Neuronal stem cell (in vitro differentiated cells): ENCODE measurements around the gene MAP6.

Experiments used
- DNase-seq: peaks from one replicate; pipeline ENCODE4 v3.0.0-alpha.2; 2013; ENCODE audit warnings: low spot score
- H2AFZ ChIP-seq: one replicate; pipeline ENCODE4 v1.6.1; 2013; ENCODE audit warnings: mild to moderate bottlenecking, low read length, inconsistent platforms
- H2AK5ac ChIP-seq: 2 replicates; pipeline ENCODE4 v1.6.1; 2013; ENCODE audit warnings: low read depth, mild to moderate bottlenecking, inconsistent platforms, low read length, moderate library complexity, mixed read lengths
- H2BK120ac ChIP-seq: 2 replicates; pipeline ENCODE4 v1.6.1; 2013; ENCODE audit warnings: low read depth, mild to moderate bottlenecking, inconsistent platforms, low read length, moderate library complexity, mixed read lengths
- H2BK12ac ChIP-seq: one replicate; pipeline ENCODE4 v1.6.1; 2013; ENCODE audit warnings: low read length, inconsistent platforms
- H2BK15ac ChIP-seq: 2 replicates; pipeline ENCODE4 v1.6.1; 2013; ENCODE audit warnings: mild to moderate bottlenecking, low read length, inconsistent platforms, mixed read lengths
- H2BK5ac ChIP-seq: one replicate; pipeline ENCODE4 v1.6.1; 2013; ENCODE audit warnings: inconsistent platforms, mild to moderate bottlenecking, low read length, moderate library complexity
- H3K14ac ChIP-seq: one replicate; pipeline ENCODE4 v1.6.1; 2013; ENCODE audit warnings: low read length, inconsistent platforms
- H3K18ac ChIP-seq: 2 replicates; pipeline ENCODE4 v1.6.1; 2013; ENCODE audit warnings: low read length, inconsistent platforms
- H3K23ac ChIP-seq: 2 replicates; pipeline ENCODE4 v1.6.1; 2013; ENCODE audit warnings: low read depth, mild to moderate bottlenecking, mixed read lengths, low read length, inconsistent platforms; ENCODE audit not compliant: poor library complexity
- H3K27ac ChIP-seq: replicated peaks from 3 replicates; pipeline ENCODE4 v1.5.1; 2013; ENCODE audit warnings: low read length, inconsistent platforms
- H3K27me3 ChIP-seq, 3 experiments: 2 replicates each; pipeline ENCODE4 v1.6.1; 2013; ENCODE audit warnings: low read length in 3 of 3, mild to moderate bottlenecking in 2 of 3, inconsistent platforms in 1 of 3, low read depth in 1 of 3, mixed read lengths in 1 of 3, moderate library complexity in 1 of 3; ENCODE audit not compliant: control insufficient read depth in 3 of 3, insufficient read depth in 3 of 3
- H3K36me3 ChIP-seq, 2 donors: replicated peaks in 1 of 2; 2 replicates each; pipeline ENCODE4 v1.6.1; 2013; ENCODE audit warnings: low read length in 2 of 2; ENCODE audit not compliant: control insufficient read depth in 2 of 2, insufficient read depth in 2 of 2
- H3K4ac ChIP-seq: 2 replicates; pipeline ENCODE4 v1.6.1; 2013; ENCODE audit warnings: inconsistent platforms, mild to moderate bottlenecking, low read length, moderate library complexity
- H3K4me1 ChIP-seq, 2 donors: 1 replicate in 1 of 2; 2 replicates in 1 of 2; pipeline ENCODE4 v1.6.1; 2013; ENCODE audit warnings: low read length in 2 of 2, low read depth in 1 of 2; ENCODE audit not compliant: control insufficient read depth in 2 of 2, insufficient read depth in 1 of 2
- H3K4me2 ChIP-seq: one replicate; pipeline ENCODE4 v1.6.1; 2013; ENCODE audit warnings: mild to moderate bottlenecking, low read length, inconsistent platforms; ENCODE audit not compliant: insufficient read depth, poor library complexity, severe bottlenecking
- H3K4me3 ChIP-seq, 2 donors: 2 replicates each; pipeline ENCODE4 v1.5.1; 2013; ENCODE audit warnings: low read length in 2 of 2, mild to moderate bottlenecking in 2 of 2, inconsistent platforms in 1 of 2, moderate library complexity in 1 of 2
- H3K79me1 ChIP-seq: one replicate; pipeline ENCODE4 v1.6.1; 2013; ENCODE audit warnings: low read depth, mild to moderate bottlenecking, inconsistent platforms, low read length, moderate library complexity
- H3K9ac ChIP-seq: one replicate; pipeline ENCODE4 v1.6.1; 2013; ENCODE audit warnings: mild to moderate bottlenecking, low read depth, low read length, inconsistent platforms; ENCODE audit not compliant: poor library complexity
- H3K9me3 ChIP-seq, 2 donors: replicated peaks in 1 of 2; 2 replicates each; pipeline versions ENCODE3 to v1.6.1; 2013; ENCODE audit warnings: low read length in 2 of 2, mild to moderate bottlenecking in 2 of 2, inconsistent platforms in 1 of 2, low read depth in 1 of 2, mixed read lengths in 1 of 2, moderate library complexity in 1 of 2; ENCODE audit not compliant: control insufficient read depth in 2 of 2, insufficient read depth in 1 of 2
- H4K8ac ChIP-seq: one replicate; pipeline ENCODE4 v1.6.1; 2013; ENCODE audit warnings: low read depth, mild to moderate bottlenecking, inconsistent platforms, low read length, moderate library complexity
- H4K91ac ChIP-seq: one replicate; pipeline ENCODE4 v1.6.1; 2013; ENCODE audit warnings: low read length, low read depth, mild to moderate bottlenecking, inconsistent platforms; ENCODE audit not compliant: poor library complexity
- WGBS, 2 donors: extraction: QIAGEN DNeasy Blood & Tissue Kit; methylation state at CpG; one replicate each; pipeline ENCODE4 v1.1.7; 2013; ENCODE audit warnings: missing lambda C conversion rate in 2 of 2, mixed read lengths in 1 of 2; ENCODE audit not compliant: insufficient read length in 2 of 2, insufficient replicate concordance in 1 of 2; ENCODE audit errors: extremely low coverage in 2 of 2; 5-methylcytosine and 5-hydroxymethylcytosine counted together

The MAP6 gene

GRCh38 chr11:75594211-75594610 lies 74.6 kb downstream of the MAP6 start:
- Histone ChIP-seq H3K79me1 (no peaks in the 10 kb centered on the region), H3K27ac (no peak overlapping the region), H3K4me3 (no peak overlapping the region), H3K9ac (no peak overlapping the region), H3K36me3 (no peaks in the 10 kb centered on the region), H2AFZ (no peak overlapping the region), H4K91ac (no peak overlapping the region), H2BK120ac (no peak overlapping the region), H2BK15ac (no peak overlapping the region), H2BK5ac (no peak overlapping the region), H4K8ac (no peak overlapping the region), H2BK12ac (no peak overlapping the region), H3K27me3 (no peaks in the 10 kb centered on the region), H3K18ac (no peak overlapping the region), H3K9me3 (no peaks in the 10 kb centered on the region), H2AK5ac (no peak overlapping the region), H3K4me1 (peaks cover 7 to 13% of the 10 kb centered on the region in 2 donors), H3K4ac (no peak overlapping the region), H3K14ac (no peak overlapping the region), H3K4me2 (no peak overlapping the region), H3K23ac (no peak overlapping the region)
- no peak for DNase-seq
- no CpG with 5 or more reads among the region's 6 CpGs for WGBS, 2 donors

- Histone ChIP-seq H2AK5ac (no peak overlapping the region), H3K4me1 (peaks cover 7 to 13% of the 10 kb centered on the region in 2 donors), H2BK15ac (no peak overlapping the region), H3K14ac (no peak overlapping the region), H4K91ac (no peak overlapping the region), H3K36me3 (no peaks in the 10 kb centered on the region), H3K27me3 (no peaks in the 10 kb centered on the region), H3K4me3 (no peak overlapping the region), H2AFZ (no peak overlapping the region), H3K4me2 (no peak overlapping the region), H3K18ac (no peak overlapping the region), H3K4ac (no peak overlapping the region), H2BK5ac (no peak overlapping the region), H2BK120ac (no peak overlapping the region), H4K8ac (no peak overlapping the region), H3K23ac (no peak overlapping the region), H2BK12ac (no peak overlapping the region), H3K9ac (no peak overlapping the region), H3K79me1 (no peaks in the 10 kb centered on the region), H3K9me3 (no peaks in the 10 kb centered on the region), H3K27ac (no peak overlapping the region)
- no CpG with 5 or more reads among the region's 2 CpGs for WGBS, 2 donors
- DNase-seq: no peak
These were observed 75.4 kb downstream of the MAP6 start for GRCh38 chr11:75593286-75593915.

DNA sequence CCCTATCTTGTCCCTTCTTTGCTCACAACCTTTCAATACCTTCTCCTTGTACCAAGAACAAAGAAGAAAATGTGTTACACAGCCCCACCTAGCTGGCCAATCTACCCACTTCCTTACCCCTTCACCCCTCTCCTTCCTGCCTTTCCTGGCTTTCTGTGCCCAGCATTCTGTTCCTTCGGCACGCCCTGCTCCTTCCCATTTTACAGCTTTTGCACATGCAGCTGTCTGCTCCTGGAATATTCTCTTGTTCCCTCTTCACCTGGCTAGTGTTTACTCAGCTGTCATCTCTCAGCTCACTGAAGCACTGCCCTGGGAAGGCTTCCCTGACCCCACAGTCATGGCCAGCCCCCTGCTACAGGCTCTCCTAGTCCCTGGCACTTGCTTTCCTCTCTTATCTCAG lies 76.1 kb downstream of the MAP6 start:
- Histone ChIP-seq H2BK5ac (no peak overlapping the region), H3K9ac (no peak overlapping the region), H2AFZ (no peak overlapping the region), H4K91ac (no peak overlapping the region), H4K8ac (no peak overlapping the region), H3K27ac (no peak overlapping the region), H2BK15ac (no peak overlapping the region), H3K4me1 (peaks cover 7 to 13% of the 10 kb centered on the region in 2 donors), H3K4ac (no peak overlapping the region), H2BK120ac (no peak overlapping the region), H3K4me2 (no peak overlapping the region), H3K27me3 (no peaks in the 10 kb centered on the region), H2BK12ac (no peak overlapping the region), H3K18ac (no peak overlapping the region), H3K9me3 (no peaks in the 10 kb centered on the region), H3K36me3 (no peaks in the 10 kb centered on the region), H3K23ac (no peak overlapping the region), H3K4me3 (no peak overlapping the region), H3K14ac (no peak overlapping the region), H3K79me1 (no peaks in the 10 kb centered on the region), H2AK5ac (no peak overlapping the region)
- DNase-seq: no peak
- WGBS, 2 donors: no CpG with 5 or more reads among the region's 2 CpGs

DNA sequence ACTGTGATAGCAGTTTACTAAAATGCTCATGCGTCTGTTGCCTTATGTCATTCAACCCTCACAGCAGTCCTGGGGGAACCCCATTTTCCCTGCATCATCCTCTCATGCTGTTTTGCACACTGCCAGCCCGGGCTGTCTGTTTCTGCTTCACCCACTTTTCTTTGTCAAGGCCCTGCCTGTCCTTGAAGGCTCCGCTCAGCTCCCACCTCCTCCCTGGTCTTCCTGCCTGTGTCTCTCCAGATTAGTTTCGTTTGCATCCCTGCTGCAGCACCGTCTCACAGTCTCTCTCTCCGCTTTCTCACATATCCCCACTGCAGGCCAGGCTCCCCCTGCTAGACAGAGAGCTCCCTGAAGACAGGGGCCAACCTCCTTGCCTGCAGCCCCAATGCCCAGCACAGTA lies 76.9 kb downstream of the MAP6 start:
- no peak overlapping the region for H2BK120ac ChIP-seq
- H3K14ac ChIP-seq: no peak overlapping the region
- peaks cover 7 to 13% of the 10 kb centered on the region in 2 donors for H3K4me1 ChIP-seq
- no peak overlapping the region for H3K23ac ChIP-seq
- no peak overlapping the region for H4K8ac ChIP-seq
- H3K4ac ChIP-seq: no peak overlapping the region
- no peak overlapping the region for H3K9ac ChIP-seq
- no peak overlapping the region for H3K27ac ChIP-seq
- H3K27me3 ChIP-seq: no peaks in the 10 kb centered on the region
- no CpG with 5 or more reads among the region's 6 CpGs for WGBS, 2 donors
- no peaks in the 10 kb centered on the region for H3K79me1 ChIP-seq
- no peak overlapping the region for H2BK12ac ChIP-seq
- no peak for DNase-seq
- H2BK15ac ChIP-seq: no peak overlapping the region
- no peak overlapping the region for H3K18ac ChIP-seq
- no peak overlapping the region for H2AK5ac ChIP-seq
- H2AFZ ChIP-seq: no peak overlapping the region
- H2BK5ac ChIP-seq: no peak overlapping the region
- no peak overlapping the region for H3K4me3 ChIP-seq
- H3K9me3 ChIP-seq: no peaks in the 10 kb centered on the region
- no peak overlapping the region for H4K91ac ChIP-seq
- H3K4me2 ChIP-seq: no peak overlapping the region
- H3K36me3 ChIP-seq: no peaks in the 10 kb centered on the region
